ENCODE data around the gene YJEFN3. TPM values are rescaled to one million over a fixed set of nuclear protein-coding genes. Genes with fewer than 3 reads are reported as not detected.

The YJEFN3 gene
- total RNA-seq, 1 donor from 2014 or later: 1.00 TPM

Other genes starting within 250 kb of the YJEFN3 start
- gene SUGP1, start 208.4 kb upstream of the YJEFN3 start, total RNA-seq: 26.5 TPM
- 33.4 TPM for gene MAU2, start 208.1 kb upstream of the YJEFN3 start, total RNA-seq
- gene GATAD2A, start 123.2 kb upstream of the YJEFN3 start, total RNA-seq: 58.9 TPM
- 1.4 TPM for gene TSSK6, start 13.4 kb upstream of the YJEFN3 start, total RNA-seq
- gene NDUFA13, start 12.7 kb upstream of the YJEFN3 start, total RNA-seq: 314 TPM
- not detected for gene CILP2, start 9.4 kb downstream of the YJEFN3 start, total RNA-seq
- gene PBX4, start 89.8 kb downstream of the YJEFN3 start, total RNA-seq: 0.20 TPM
- gene LPAR2, start 99.3 kb downstream of the YJEFN3 start, total RNA-seq: 7.6 TPM
- gene GMIP, start 114.7 kb downstream of the YJEFN3 start, total RNA-seq: 9.4 TPM
- gene ATP13A1, start 134.8 kb downstream of the YJEFN3 start, total RNA-seq: 28.9 TPM
- gene ZNF101, start 139.9 kb downstream of the YJEFN3 start, total RNA-seq: 10.0 TPM
- 2.3 TPM for gene ZNF14, start 204.2 kb downstream of the YJEFN3 start, total RNA-seq